Measurements from ENCODE around the gene PCSK7.
A peak's percentile ranks its signal among the peaks of the same experiment; 100 is the strongest.
"Not testable (repeated sequence)": the region's sequence is repeated elsewhere in the genome, so short reads cannot be mapped to it uniquely, and the experiment has no call there.

The PCSK7 gene, protein sequence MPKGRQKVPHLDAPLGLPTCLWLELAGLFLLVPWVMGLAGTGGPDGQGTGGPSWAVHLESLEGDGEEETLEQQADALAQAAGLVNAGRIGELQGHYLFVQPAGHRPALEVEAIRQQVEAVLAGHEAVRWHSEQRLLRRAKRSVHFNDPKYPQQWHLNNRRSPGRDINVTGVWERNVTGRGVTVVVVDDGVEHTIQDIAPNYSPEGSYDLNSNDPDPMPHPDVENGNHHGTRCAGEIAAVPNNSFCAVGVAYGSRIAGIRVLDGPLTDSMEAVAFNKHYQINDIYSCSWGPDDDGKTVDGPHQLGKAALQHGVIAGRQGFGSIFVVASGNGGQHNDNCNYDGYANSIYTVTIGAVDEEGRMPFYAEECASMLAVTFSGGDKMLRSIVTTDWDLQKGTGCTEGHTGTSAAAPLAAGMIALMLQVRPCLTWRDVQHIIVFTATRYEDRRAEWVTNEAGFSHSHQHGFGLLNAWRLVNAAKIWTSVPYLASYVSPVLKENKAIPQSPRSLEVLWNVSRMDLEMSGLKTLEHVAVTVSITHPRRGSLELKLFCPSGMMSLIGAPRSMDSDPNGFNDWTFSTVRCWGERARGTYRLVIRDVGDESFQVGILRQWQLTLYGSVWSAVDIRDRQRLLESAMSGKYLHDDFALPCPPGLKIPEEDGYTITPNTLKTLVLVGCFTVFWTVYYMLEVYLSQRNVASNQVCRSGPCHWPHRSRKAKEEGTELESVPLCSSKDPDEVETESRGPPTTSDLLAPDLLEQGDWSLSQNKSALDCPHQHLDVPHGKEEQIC

DNA sequence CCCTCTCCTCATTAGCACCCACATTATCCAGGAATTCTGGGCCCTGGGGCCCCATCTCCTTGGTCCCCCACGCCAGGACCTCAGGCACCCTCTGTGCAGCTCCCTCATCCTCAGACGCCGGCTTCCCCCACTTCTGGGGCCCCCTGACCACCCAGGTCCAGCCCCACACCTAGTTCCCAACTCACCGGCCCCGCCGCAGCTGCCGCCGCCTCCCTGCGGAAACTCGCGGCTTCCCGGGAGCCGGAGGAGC lies at the start of gene PCSK7:
PCSK7 (minus strand) TSS at position 232 of the 250 bp plus-strand sequence. CDS start 2,229 bp downstream, outside the sequence.
- DNase-seq (ENCODE audit: low read depth in 3 of 3): peak in 1 of 3 experiments; percentile 36

DNA sequence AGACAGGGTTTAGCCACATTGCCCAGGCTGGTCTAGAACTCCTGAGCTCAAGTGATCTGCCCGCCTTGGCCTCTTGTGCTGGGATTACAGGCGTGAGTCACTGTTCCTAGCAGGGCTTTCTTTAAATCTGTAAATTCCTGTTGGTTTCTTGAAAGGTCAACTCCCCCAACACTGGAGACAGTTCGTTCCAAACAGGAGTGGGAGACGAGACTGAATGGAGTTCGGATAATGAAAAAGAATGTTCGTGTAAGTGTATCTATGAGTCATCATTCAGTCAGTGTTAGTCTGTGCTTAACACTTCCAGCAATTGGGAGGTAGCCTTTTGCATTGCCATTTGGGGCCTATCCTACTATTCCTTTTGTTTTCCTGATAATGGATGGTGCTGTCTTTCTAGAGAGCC lies 49.3 kb upstream of the PCSK7 start:
- DNase-seq (ENCODE audit: low read depth in 3 of 3): no peak

- DNase-seq (ENCODE audit: low read depth in 3 of 3): no peak
These were observed 48.0 kb upstream of the PCSK7 start for GRCh38 chr11:117279711-117280376.

- DNase-seq (ENCODE audit: low read depth in 3 of 3): no peak
These were observed 46.5 kb upstream of the PCSK7 start for GRCh38 chr11:117278347-117278746.

GRCh38 chr11:117273550-117274289 lies 41.8 kb upstream of the PCSK7 start:
- no peak for DNase-seq (ENCODE audit: low read depth in 3 of 3)

GRCh38 chr11:117272175-117272574 lies 40.3 kb upstream of the PCSK7 start:
- not testable (repeated sequence) for DNase-seq (ENCODE audit: low read depth in 3 of 3)

DNA sequence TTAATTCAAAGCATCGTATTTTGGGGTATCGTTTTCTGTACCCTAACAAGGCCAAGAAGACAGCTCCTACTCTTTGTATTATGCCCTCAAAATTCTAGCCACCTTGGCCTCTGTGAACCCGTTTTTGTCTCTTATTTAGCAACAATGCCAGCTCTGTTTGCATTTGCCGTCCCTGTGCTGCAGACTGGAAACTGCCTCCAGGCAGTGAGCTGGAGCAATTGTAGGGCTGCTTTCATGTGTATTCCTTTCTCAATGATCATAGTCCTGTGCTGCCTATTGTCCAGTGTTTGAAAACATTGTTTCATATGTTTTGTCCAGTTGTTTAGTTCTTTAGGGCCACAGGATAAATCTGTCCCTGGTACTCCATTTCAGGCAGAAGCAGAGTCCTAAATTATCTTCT lies 39.3 kb upstream of the PCSK7 start:
- DNase-seq (ENCODE audit: low read depth in 3 of 3): no peak

DNA sequence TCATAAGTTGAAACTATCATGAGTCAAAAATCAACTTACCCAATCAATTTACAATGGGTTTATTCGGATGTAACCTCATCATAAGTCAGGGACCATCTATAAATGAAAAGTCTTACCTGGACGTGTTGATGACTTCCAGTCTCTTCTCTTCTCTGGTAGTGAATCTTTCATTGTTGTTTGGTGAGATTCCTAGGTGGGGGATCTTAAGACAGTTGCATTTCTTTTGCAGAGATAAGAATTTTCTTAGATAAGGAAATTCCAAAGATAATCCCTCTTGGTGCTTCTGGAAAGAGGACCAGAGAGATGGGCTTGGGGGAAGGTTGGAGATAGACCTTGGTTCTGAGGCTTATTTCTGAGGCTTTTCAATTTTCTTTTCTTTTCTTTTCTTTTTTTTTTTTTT lies 38.0 kb upstream of the PCSK7 start:
- DNase-seq (ENCODE audit: low read depth in 3 of 3): no peak

DNA sequence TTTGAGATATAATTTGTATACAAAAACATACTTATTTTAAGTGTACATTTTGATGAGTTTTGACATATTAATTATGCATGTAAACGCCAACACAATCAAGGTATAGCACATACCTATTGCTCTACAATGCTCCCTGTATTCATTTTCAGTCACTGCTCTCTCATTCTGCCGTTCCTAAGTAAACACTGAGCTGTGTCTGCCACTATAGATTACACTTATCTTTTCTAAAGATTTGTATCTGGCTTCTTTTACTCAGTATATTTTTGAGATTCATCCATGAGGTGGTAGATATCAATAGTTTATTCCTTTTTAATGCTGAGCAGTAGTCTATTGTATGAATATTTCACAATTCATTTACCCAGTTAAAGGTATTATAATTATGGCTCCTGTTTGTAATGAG lies 33.9 kb upstream of the PCSK7 start:
- DNase-seq (ENCODE audit: low read depth in 3 of 3): no peak

- not testable (repeated sequence) for DNase-seq (ENCODE audit: low read depth in 3 of 3)
These were observed 32.9 kb upstream of the PCSK7 start for GRCh38 chr11:117264624-117265323.

DNA sequence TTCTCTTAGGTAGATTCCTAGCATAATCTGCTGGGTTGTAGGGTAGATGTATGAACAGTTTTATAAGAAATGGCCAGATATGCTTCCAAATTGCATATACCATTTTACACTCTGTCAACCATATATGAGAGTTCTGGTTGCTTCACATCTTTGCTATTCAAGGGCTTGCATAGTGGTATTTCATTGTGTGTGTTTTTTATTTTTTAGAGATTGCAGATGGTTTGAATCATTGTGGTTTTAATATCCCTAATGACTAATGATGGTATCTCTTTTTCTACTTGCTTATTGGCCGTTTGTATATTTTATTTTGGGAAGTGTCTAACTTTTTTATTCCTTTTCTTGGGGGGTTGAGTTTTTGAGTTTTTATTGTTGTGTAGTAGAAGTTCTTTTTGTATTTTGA lies 27.5 kb upstream of the PCSK7 start:
- no peak for DNase-seq (ENCODE audit: low read depth in 3 of 3)

GRCh38 chr11:117258576-117258975 lies 26.7 kb upstream of the PCSK7 start:
- no peak for DNase-seq (ENCODE audit: low read depth in 3 of 3)

DNA sequence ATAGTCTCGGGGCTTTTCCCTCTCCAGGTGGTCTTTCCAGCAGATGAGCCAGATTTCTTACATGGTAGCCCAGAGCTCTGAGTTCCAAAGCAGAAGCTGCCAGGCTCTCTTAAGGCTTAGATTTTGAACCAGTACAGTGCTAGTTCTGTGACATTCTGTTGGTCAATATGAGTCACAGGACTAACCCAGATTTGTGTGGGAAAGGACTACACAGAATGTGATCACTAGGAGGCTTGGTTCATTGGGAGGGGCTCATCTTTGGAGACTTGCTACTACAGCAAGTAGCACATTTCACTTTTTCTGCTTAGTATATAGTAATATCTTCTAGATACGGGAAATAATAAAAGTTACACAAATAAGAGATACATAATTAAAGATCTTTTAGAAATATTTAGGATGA lies 24.7 kb upstream of the PCSK7 start:
- DNase-seq (ENCODE audit: low read depth in 3 of 3): no peak

- DNase-seq (ENCODE audit: low read depth in 3 of 3): no peak
These were observed 24.1 kb upstream of the PCSK7 start for GRCh38 chr11:117255966-117256365.

DNA sequence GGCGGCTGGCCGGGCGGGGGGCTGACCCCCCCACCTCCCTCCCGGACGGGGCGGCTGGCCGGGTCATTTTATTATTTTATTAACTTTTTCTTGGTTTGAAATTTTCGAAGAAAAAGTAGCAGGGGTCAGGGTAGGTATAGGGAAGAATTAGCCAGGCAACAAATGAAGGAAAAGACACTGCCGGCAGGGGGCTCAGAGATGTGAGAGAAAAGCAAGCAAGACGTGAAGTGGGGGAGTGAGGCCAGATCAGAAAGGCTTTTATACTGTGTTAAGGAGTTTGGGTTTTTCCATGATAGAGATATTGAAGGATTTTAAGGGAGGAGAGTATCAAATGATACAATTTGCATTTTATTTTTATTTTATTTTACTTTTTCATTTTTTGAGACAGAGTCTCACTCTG lies 19.6 kb upstream of the PCSK7 start:
- no peak for DNase-seq (ENCODE audit: low read depth in 3 of 3)

DNA sequence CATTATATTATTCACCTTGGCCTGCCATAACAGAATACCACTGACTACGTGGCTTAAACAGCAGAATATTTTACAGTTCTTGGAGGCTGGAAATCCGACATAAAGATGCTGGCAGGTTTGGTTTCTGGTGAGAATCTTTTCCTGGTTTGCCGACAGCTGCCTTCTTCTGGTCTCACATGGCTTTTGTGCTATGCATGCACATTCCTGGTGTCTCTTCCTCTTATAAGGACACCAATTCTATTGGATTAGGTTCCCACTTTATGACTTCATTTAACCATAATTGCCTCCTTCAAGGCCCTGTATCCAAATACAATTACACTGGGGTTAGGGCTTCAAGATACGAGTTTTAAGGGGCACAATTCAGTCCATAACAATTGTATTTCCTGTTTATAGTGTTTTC lies 17.7 kb upstream of the PCSK7 start:
- DNase-seq (ENCODE audit: low read depth in 3 of 3): no peak

GRCh38 chr11:117248341-117248740 lies 16.5 kb upstream of the PCSK7 start:
- no peak for DNase-seq (ENCODE audit: low read depth in 3 of 3)

DNA sequence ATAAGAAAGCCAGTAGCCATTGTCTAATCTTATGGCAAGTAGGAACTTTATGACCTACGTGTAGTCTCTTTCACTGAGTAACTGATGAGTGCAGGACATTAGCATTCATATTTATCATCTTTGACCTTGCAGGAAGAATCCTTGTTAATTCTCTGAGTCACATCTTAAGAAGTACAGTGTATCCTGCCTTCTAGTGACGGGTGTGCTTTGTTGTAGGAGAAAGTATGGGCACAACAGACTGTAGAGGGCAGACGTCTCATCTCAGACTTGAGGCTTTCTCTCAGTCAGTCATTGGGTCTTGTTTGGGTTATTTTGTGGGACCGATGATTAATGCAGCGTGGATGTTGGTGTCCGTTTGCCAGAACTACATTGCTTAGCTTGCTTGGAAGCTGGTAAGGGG lies 7.4 kb upstream of the PCSK7 start:
- no peak for DNase-seq (ENCODE audit: low read depth in 3 of 3)

- DNase-seq (ENCODE audit: low read depth in 3 of 3): no peak
These were observed 6.3 kb upstream of the PCSK7 start for GRCh38 chr11:117238221-117238620.

- no peak for DNase-seq (ENCODE audit: low read depth in 3 of 3)
These were observed 1.1 kb upstream of the PCSK7 start for GRCh38 chr11:117232911-117233409.

Measured in stimulated activated CD4-positive, alpha-beta T cell treated with anti-CD3 and anti-CD28 coated beads, TNF-alpha, amount 100 ng/mL, for 24 hours (primary cell).